HEK293 (cell line): ENCODE results near the gene NLGN4Y.

ENCODE experiments used
- CTCF ChIA-PET: fragments of 350-600 bp; formaldehyde crosslinking; extraction: SDS; loops from one replicate; lab custom pipeline; 2021; ENCODE audit warnings: antibody characterized with exemption; lab: Yijun Ruan, JAX
- POLR2A ChIA-PET: fragments of 300-600 bp; formaldehyde crosslinking; extraction: SDS; loops from one replicate; lab custom pipeline; 2020; ENCODE audit warnings: antibody characterized with exemption, inconsistent platforms; lab: Yijun Ruan, JAX
- H3K27ac ChIP-seq: fragments of 200-500 bp; sonication (Bioruptor generic); 2 replicates; pipeline ENCODE4 v1.5.1; 2014; ENCODE audit warnings: low read depth, low read length, control low read depth, inconsistent platforms; ENCODE audit errors: extremely low read depth
- H3K36me3 ChIP-seq, 2 experiments: fragments of 200-500 bp in 1 of 2; sonication (Bioruptor generic) in 1 of 2; 1 replicate in 1 of 2; 2 replicates in 1 of 2; pipeline ENCODE4 v1.5.1; 2014 to 2017; ENCODE audit warnings: inconsistent platforms in 2 of 2, low read length in 2 of 2; ENCODE audit not compliant: control insufficient read depth in 2 of 2, insufficient read depth in 1 of 2
- H3K4me1 ChIP-seq: fragments of 200-500 bp; sonication (Bioruptor generic); 2 replicates; pipeline ENCODE4 v1.5.1; 2014; ENCODE audit warnings: mild to moderate bottlenecking, low read length, inconsistent platforms; ENCODE audit not compliant: control insufficient read depth, insufficient read depth
- H3K4me3 ChIP-seq: 2 replicates; pipeline ENCODE4 v1.5.1; 2011; ENCODE audit warnings: low read depth, mild to moderate bottlenecking, control low read depth, low read length, moderate library complexity
- H3K9me3 ChIP-seq: fragments of 200-500 bp; sonication (Bioruptor generic); 2 replicates; pipeline ENCODE4 v1.5.1; 2014; ENCODE audit warnings: low read depth, low read length, inconsistent platforms; ENCODE audit not compliant: control insufficient read depth, insufficient read depth
- KLF1 ChIP-seq: fragments of 450-650 bp; formaldehyde crosslinking; IDR thresholded peaks from 2 replicates; pipeline ENCODE4 v1.5.1; 2016; ENCODE audit warnings: missing biosample characterization, missing genetic modification characterization
- KLF16 ChIP-seq: fragments of 450-650 bp; formaldehyde crosslinking; IDR thresholded peaks from 2 replicates; pipeline ENCODE4 v1.5.1; 2017; ENCODE audit warnings: missing biosample characterization, missing genetic modification characterization
- KLF7 ChIP-seq: fragments of 450-650 bp; formaldehyde crosslinking; IDR thresholded peaks from 2 replicates; pipeline ENCODE4 v1.5.1; 2016; ENCODE audit warnings: missing biosample characterization, missing genetic modification characterization, borderline replicate concordance
- KLF8 ChIP-seq: fragments of 450-650 bp; formaldehyde crosslinking; IDR thresholded peaks from 2 replicates; pipeline ENCODE4 v1.5.1; 2016; ENCODE audit warnings: missing biosample characterization, missing genetic modification characterization
- MYNN ChIP-seq: fragments of 450-650 bp; formaldehyde crosslinking; IDR thresholded peaks from 2 replicates; pipeline ENCODE4 v1.5.1; 2016; ENCODE audit warnings: missing biosample characterization, missing genetic modification characterization, borderline replicate concordance
- REPIN1 ChIP-seq: fragments of 450-650 bp; formaldehyde crosslinking; IDR thresholded peaks from 2 replicates; pipeline ENCODE4 v1.5.1; 2017; ENCODE audit warnings: missing biosample characterization, missing genetic modification characterization, low read depth
- TRIM28 ChIP-seq: IDR thresholded peaks from 2 replicates; pipeline ENCODE4 v1.6.1; 2011; ENCODE audit warnings: low read length, control low read depth, borderline replicate concordance
- YY1 ChIP-seq: fragments of 450-650 bp; formaldehyde crosslinking; IDR thresholded peaks from 2 replicates; pipeline ENCODE4 v1.5.1; 2018; ENCODE audit warnings: missing biosample characterization, missing genetic modification characterization
- ZFP69B ChIP-seq: fragments of 450-650 bp; formaldehyde crosslinking; IDR thresholded peaks from 2 replicates; pipeline ENCODE4 v1.5.1; 2016; ENCODE audit warnings: missing biosample characterization, missing genetic modification characterization
- ZIC2 ChIP-seq: fragments of 450-650 bp; formaldehyde crosslinking; IDR thresholded peaks from 2 replicates; pipeline ENCODE4 v1.5.1; 2016; ENCODE audit warnings: missing biosample characterization, missing genetic modification characterization
- ZNF112 ChIP-seq: fragments of 450-650 bp; formaldehyde crosslinking; IDR thresholded peaks from 2 replicates; pipeline ENCODE4 v1.5.0; 2017; ENCODE audit warnings: missing biosample characterization, missing genetic modification characterization
- ZNF132 ChIP-seq: fragments of 450-650 bp; formaldehyde crosslinking; IDR thresholded peaks from 2 replicates; pipeline ENCODE4 v1.5.1; 2017; ENCODE audit warnings: missing biosample characterization, missing genetic modification characterization, borderline replicate concordance
- ZNF175 ChIP-seq: fragments of 450-650 bp; formaldehyde crosslinking; IDR thresholded peaks from 2 replicates; pipeline ENCODE4 v1.5.1; 2016; ENCODE audit warnings: missing biosample characterization, missing genetic modification characterization
- ZNF184 ChIP-seq: fragments of 450-650 bp; IDR thresholded peaks from 2 replicates; pipeline ENCODE4 v1.5.1; 2018; ENCODE audit warnings: missing biosample characterization, mild to moderate bottlenecking, missing genetic modification characterization
- ZNF19 ChIP-seq: fragments of 450-650 bp; formaldehyde crosslinking; IDR thresholded peaks from 2 replicates; pipeline ENCODE4; 2016; ENCODE audit warnings: missing biosample characterization, missing genetic modification characterization, low read depth
- ZNF239 ChIP-seq: fragments of 450-650 bp; formaldehyde crosslinking; IDR thresholded peaks from 2 replicates; pipeline ENCODE4 v1.5.1; 2016; ENCODE audit warnings: missing biosample characterization, missing genetic modification characterization
- ZNF248 ChIP-seq: fragments of 450-650 bp; formaldehyde crosslinking; IDR thresholded peaks from 2 replicates; pipeline ENCODE4 v1.5.1; 2017; ENCODE audit warnings: missing biosample characterization, missing genetic modification characterization
- ZNF37A ChIP-seq: fragments of 450-650 bp; IDR thresholded peaks from 2 replicates; pipeline ENCODE4 v1.5.1; 2018; ENCODE audit warnings: missing biosample characterization, missing genetic modification characterization
- ZNF529 ChIP-seq: fragments of 450-650 bp; formaldehyde crosslinking; IDR thresholded peaks from 2 replicates; pipeline ENCODE4 v1.5.1; 2017; ENCODE audit warnings: missing genetic modification characterization, missing biosample characterization; ENCODE audit not compliant: insufficient replicate concordance
- ZNF610 ChIP-seq: fragments of 450-650 bp; formaldehyde crosslinking; IDR thresholded peaks from 2 replicates; pipeline ENCODE4 v1.5.1; 2016; ENCODE audit warnings: missing biosample characterization, missing genetic modification characterization, borderline replicate concordance
- ZNF623 ChIP-seq: fragments of 450-650 bp; formaldehyde crosslinking; IDR thresholded peaks from 2 replicates; pipeline ENCODE4 v1.5.1; 2016; ENCODE audit warnings: missing biosample characterization, missing genetic modification characterization
- ZNF670 ChIP-seq: fragments of 450-650 bp; formaldehyde crosslinking; IDR thresholded peaks from 2 replicates; pipeline ENCODE4 v1.5.1; 2016; ENCODE audit warnings: missing biosample characterization, missing genetic modification characterization, low read depth
- ZNF701 ChIP-seq: fragments of 450-650 bp; formaldehyde crosslinking; IDR thresholded peaks from 2 replicates; pipeline ENCODE4 v1.5.1; 2016; ENCODE audit warnings: missing biosample characterization, missing genetic modification characterization
- ZNF768 ChIP-seq: fragments of 450-650 bp; formaldehyde crosslinking; IDR thresholded peaks from 2 replicates; pipeline ENCODE4 v1.5.1; 2018; ENCODE audit warnings: missing biosample characterization, mild to moderate bottlenecking, missing genetic modification characterization
- ZNF843 ChIP-seq: fragments of 450-650 bp; formaldehyde crosslinking; IDR thresholded peaks from 2 replicates; pipeline ENCODE4 v1.5.1; 2016; ENCODE audit warnings: missing biosample characterization, missing genetic modification characterization
- ZSCAN16 ChIP-seq: fragments of 450-650 bp; formaldehyde crosslinking; IDR thresholded peaks from 2 replicates; pipeline ENCODE4 v1.5.1; 2016; ENCODE audit warnings: missing biosample characterization, missing genetic modification characterization
- TF ChIP-seq, protein P1 (sequence below): fragments of 450-650 bp; IDR thresholded peaks from 2 replicates; pipeline ENCODE4 v1.5.1; 2018; ENCODE audit warnings: missing biosample characterization, mild to moderate bottlenecking, missing genetic modification characterization
- TF ChIP-seq, protein P2 (sequence below): fragments of 450-650 bp; formaldehyde crosslinking; IDR thresholded peaks from 2 replicates; pipeline ENCODE4 v1.5.1; 2017; ENCODE audit warnings: missing biosample characterization, missing genetic modification characterization
- TF ChIP-seq, protein P3 (sequence below): fragments of 450-650 bp; formaldehyde crosslinking; IDR thresholded peaks from 2 replicates; pipeline ENCODE4; 2016; ENCODE audit warnings: missing biosample characterization, missing genetic modification characterization

NLGN4Y gene

DNA sequence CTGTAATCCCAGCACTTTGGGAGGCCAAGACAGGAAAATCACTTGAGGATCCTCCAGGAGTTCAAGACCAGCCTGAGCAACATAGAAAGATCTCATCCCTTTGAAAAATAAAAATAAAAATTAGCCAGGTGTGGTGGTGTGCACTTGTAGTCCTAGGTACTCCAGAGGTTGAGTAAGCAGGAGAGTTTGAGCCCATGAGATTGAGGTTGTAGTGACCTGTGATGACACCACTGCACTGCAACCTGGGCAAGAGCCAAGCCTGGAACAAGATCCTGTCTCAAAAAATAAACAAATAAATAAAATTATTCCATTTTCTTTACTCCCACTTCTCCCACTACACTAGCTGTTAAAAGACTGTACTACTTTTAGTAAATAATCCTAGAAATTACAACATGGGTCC is 231.2 kb downstream of the NLGN4Y start:
- H3K36me3 ChIP-seq, result no peaks in the 10 kb centered on the region
- no peak overlapping the region for H3K4me3 ChIP-seq
- H3K4me1 ChIP-seq, result no peaks in the 10 kb centered on the region
- no peak for TF ChIP-seq ZNF184 (tag by site-specific recombination)
- no peak for TF ChIP-seq KLF16 (tag by site-specific recombination)
- TF ChIP-seq KLF7, result no peak
- no peak for TF ChIP-seq ZNF623 (tag by site-specific recombination)
- TF ChIP-seq ZNF132 (tag by site-specific recombination), result no peak
- no peak for TF ChIP-seq YY1 (tag by site-specific recombination)
- TF ChIP-seq ZNF19 (tag by site-specific recombination), result no peak
- TF ChIP-seq REPIN1 (tag by site-specific recombination), result no peak
- no peak for TF ChIP-seq ZNF843 (tag by site-specific recombination)
- no peak for TF ChIP-seq ZNF175 (tag by site-specific recombination)
- no peak for TF ChIP-seq ZNF37A
- TF ChIP-seq, protein P1, sequence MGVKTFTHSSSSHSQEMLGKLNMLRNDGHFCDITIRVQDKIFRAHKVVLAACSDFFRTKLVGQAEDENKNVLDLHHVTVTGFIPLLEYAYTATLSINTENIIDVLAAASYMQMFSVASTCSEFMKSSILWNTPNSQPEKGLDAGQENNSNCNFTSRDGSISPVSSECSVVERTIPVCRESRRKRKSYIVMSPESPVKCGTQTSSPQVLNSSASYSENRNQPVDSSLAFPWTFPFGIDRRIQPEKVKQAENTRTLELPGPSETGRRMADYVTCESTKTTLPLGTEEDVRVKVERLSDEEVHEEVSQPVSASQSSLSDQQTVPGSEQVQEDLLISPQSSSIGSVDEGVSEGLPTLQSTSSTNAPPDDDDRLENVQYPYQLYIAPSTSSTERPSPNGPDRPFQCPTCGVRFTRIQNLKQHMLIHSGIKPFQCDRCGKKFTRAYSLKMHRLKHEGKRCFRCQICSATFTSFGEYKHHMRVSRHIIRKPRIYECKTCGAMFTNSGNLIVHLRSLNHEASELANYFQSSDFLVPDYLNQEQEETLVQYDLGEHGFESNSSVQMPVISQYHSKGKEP (tag by site-specific recombination), result no peak
- no peak for TF ChIP-seq KLF1 (tag by site-specific recombination)
- TF ChIP-seq ZNF248 (tag by site-specific recombination), result no peak
- TF ChIP-seq, protein P2, sequence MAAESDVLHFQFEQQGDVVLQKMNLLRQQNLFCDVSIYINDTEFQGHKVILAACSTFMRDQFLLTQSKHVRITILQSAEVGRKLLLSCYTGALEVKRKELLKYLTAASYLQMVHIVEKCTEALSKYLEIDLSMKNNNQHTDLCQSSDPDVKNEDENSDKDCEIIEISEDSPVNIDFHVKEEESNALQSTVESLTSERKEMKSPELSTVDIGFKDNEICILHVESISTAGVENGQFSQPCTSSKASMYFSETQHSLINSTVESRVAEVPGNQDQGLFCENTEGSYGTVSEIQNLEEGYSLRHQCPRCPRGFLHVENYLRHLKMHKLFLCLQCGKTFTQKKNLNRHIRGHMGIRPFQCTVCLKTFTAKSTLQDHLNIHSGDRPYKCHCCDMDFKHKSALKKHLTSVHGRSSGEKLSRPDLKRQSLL (tag by site-specific recombination), result no peak
- TF ChIP-seq ZNF112 (tag by site-specific recombination), result no peak
- ChIA-PET POLR2A (no interaction called here), CTCF (no interaction called here)
- no peaks in the 10 kb centered on the region for H3K9me3 ChIP-seq
- no peak overlapping the region for H3K27ac ChIP-seq

DNA sequence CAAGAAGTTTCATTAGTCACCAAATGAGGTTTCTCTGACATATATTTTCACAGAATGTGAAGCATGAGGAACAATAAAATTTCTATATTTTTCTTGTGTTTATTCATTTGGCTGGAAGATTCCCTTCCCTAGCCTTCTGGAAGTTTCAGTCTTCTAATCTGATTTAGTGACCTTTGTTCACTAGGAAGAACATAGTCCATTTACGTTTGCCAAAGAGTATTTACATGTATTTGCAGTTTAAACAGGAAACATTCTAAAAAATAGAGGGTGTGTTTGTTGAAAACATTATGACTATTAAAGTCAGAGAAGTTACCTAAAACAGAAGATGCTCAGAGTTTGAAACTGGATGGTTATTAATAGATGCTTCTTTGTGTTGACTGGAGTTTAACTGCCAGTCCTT is 238.6 kb downstream of the NLGN4Y start:
- no peaks in the 10 kb centered on the region for H3K4me1 ChIP-seq
- H3K4me3 ChIP-seq, result no peak overlapping the region
- ChIA-PET POLR2A (no interaction called here), CTCF (no interaction called here)
- TF ChIP-seq, protein P3, sequence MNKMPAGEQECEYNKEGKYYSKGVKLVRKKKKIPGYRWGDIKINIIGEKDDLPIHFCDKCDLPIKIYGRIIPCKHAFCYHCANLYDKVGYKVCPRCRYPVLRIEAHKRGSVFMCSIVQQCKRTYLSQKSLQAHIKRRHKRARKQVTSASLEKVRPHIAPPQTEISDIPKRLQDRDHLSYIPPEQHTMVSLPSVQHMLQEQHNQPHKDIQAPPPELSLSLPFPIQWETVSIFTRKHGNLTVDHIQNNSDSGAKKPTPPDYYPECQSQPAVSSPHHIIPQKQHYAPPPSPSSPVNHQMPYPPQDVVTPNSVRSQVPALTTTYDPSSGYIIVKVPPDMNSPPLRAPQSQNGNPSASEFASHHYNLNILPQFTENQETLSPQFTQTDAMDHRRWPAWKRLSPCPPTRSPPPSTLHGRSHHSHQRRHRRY, result no peak
- no peak for TF ChIP-seq ZFP69B (tag by site-specific recombination)
- TF ChIP-seq ZNF239 (tag by site-specific recombination), result no peak
- no peak for TF ChIP-seq ZNF670 (tag by site-specific recombination)
- TF ChIP-seq ZNF248 (tag by site-specific recombination), result no peak
- no peak for TF ChIP-seq KLF8
- no peak for TF ChIP-seq ZNF701 (tag by site-specific recombination)
- no peak for TF ChIP-seq TRIM28
- TF ChIP-seq, protein P2 (tag by site-specific recombination), result no peak
- TF ChIP-seq ZIC2 (tag by site-specific recombination), result no peak
- no peak for TF ChIP-seq ZSCAN16 (tag by site-specific recombination)
- TF ChIP-seq ZNF768, result no peak
- TF ChIP-seq ZNF529 (tag by site-specific recombination), result no peak
- no peak for TF ChIP-seq MYNN
- TF ChIP-seq, protein P1 (tag by site-specific recombination), result no peak
- TF ChIP-seq KLF7, result no peak
- TF ChIP-seq ZNF610 (tag by site-specific recombination), result no peak
- H3K36me3 ChIP-seq, result no peaks in the 10 kb centered on the region
- H3K27ac ChIP-seq, result no peak overlapping the region
- no peaks in the 10 kb centered on the region for H3K9me3 ChIP-seq
